Esophagus squamous epithelium (tissue), 5 donors: Measurements from ENCODE around the gene OSBPL10. TPM values are rescaled to one million over a fixed set of nuclear protein-coding genes. Genes with fewer than 3 reads are reported as not detected.

Experiments used
- DNase-seq: peaks from one replicate; lab custom pipeline; 2025; lab: John Stamatoyannopoulos, UW
- H3K27ac ChIP-seq, 4 donors: fragments of 200-600 bp; sonication (generic); one replicate each; pipeline ENCODE4 v1.5.1; 2016 to 2019; ENCODE audit warnings: mild to moderate bottlenecking in 1 of 4
- H3K27me3 ChIP-seq, 4 donors: fragments of 200-600 bp; sonication (generic); 1 replicate in 3 of 4; 2 replicates in 1 of 4; pipeline versions ENCODE4 v1.5.1 to v1.6.0; 2017 to 2021; ENCODE audit warnings: antibody characterized with exemption in 1 of 4
- H3K36me3 ChIP-seq, 3 donors: fragments of 200-600 bp; sonication (generic); one replicate each; pipeline ENCODE4 v1.5.1; 2016 to 2019
- H3K4me1 ChIP-seq, 3 donors: fragments of 200-600 bp; sonication (generic); one replicate each; pipeline ENCODE4 v1.5.1; 2017 to 2019
- H3K4me3 ChIP-seq, 4 donors: fragments of 200-600 bp; sonication (generic); 1 replicate in 3 of 4; 2 replicates in 1 of 4; pipeline ENCODE4 v1.5.1; 2016 to 2019; ENCODE audit warnings: mild to moderate bottlenecking in 2 of 4, moderate library complexity in 1 of 4
- H3K9me3 ChIP-seq, 3 donors: fragments of 200-600 bp; sonication (generic); one replicate each; pipeline ENCODE4 v1.5.1; 2016 to 2019
- POLR2A ChIP-seq, 4 donors: fragments of 450-650 bp; IDR thresholded peaks; one replicate each; pipeline ENCODE4 v1.6.1; 2017; ENCODE audit warnings: antibody characterized with exemption in 4 of 4, mild to moderate bottlenecking in 4 of 4, moderate library complexity in 3 of 4
- WGBS, 2 donors: methylation state at CpG; one replicate each; pipeline ENCODE4 v1.1.5; 2018; 5-methylcytosine and 5-hydroxymethylcytosine counted together
- intact Hi-C: fragments of 100-400 bp; cut with DNase I; formaldehyde crosslinking; loops from one replicate; pipeline ENCODE4 v1.15.0; 2022
- total RNA-seq, 4 donors: library from RNA; depleted of rRNA; stranded (reverse); fragments of >200 nt; gene quantifications; one replicate each; pipeline ENCODE4 v1.1.0, GENCODE V29; 2016
- TF ChIP-seq, protein P1 (sequence below), 6 experiments: fragments of 450-650 bp in 4 of 6; fragments of 200-600 bp in 2 of 6; sonication (generic) in 2 of 6; IDR thresholded peaks; one replicate each; pipeline ENCODE4 v1.5.1; 2016 to 2019; ENCODE audit warnings: antibody characterized with exemption in 6 of 6, mild to moderate bottlenecking in 4 of 6, moderate library complexity in 4 of 6
- donor health status: DM: yes; HTN: yes; CAD: no.

Gene OSBPL10
- total RNA-seq, 4 donors from 2014 or later, result 13.8 to 65.3 (median 41.0) TPM

DNA sequence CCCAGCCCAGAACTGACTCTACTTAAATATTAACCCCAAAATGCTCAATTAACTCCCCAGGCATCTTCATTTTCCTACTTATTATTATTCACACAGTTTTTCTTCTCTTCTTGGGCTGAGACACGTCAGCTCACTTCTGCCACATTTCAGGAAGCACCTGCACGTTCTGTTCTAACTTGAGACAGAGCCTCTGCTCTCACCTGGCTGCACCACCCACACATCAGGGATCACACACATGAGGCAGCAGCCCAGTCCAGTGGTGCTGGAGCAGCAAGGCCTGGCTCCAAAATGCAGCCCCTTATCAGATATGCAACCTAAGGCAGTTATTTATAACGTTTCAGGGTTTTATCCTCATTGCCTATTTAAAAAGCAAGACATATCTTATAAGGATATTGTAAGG is 127.5 kb downstream of the OSBPL10 start:
- H3K27ac ChIP-seq, result no peak overlapping the region
- no peak overlapping the region for H3K4me3 ChIP-seq
- no peaks in the 10 kb centered on the region for H3K9me3 ChIP-seq
- peaks cover 0 to 15% (median 0%) of the 10 kb centered on the region in 3 donors for H3K4me1 ChIP-seq
- 41 to 48% methylated on average over 3 of the region's 3 CpGs for WGBS, 2 donors
- H3K27me3 ChIP-seq, result no peaks in the 10 kb centered on the region
- TF ChIP-seq, protein P1, sequence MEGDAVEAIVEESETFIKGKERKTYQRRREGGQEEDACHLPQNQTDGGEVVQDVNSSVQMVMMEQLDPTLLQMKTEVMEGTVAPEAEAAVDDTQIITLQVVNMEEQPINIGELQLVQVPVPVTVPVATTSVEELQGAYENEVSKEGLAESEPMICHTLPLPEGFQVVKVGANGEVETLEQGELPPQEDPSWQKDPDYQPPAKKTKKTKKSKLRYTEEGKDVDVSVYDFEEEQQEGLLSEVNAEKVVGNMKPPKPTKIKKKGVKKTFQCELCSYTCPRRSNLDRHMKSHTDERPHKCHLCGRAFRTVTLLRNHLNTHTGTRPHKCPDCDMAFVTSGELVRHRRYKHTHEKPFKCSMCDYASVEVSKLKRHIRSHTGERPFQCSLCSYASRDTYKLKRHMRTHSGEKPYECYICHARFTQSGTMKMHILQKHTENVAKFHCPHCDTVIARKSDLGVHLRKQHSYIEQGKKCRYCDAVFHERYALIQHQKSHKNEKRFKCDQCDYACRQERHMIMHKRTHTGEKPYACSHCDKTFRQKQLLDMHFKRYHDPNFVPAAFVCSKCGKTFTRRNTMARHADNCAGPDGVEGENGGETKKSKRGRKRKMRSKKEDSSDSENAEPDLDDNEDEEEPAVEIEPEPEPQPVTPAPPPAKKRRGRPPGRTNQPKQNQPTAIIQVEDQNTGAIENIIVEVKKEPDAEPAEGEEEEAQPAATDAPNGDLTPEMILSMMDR (IDR thresholded peaks at IDR 0.05), result no peak
- no peak for TF ChIP-seq POLR2A (IDR thresholded peaks at IDR 0.05)
- no peak for DNase-seq
- intact Hi-C loops, result no loop called here
- H3K36me3 ChIP-seq, result no peaks in the 10 kb centered on the region

DNA sequence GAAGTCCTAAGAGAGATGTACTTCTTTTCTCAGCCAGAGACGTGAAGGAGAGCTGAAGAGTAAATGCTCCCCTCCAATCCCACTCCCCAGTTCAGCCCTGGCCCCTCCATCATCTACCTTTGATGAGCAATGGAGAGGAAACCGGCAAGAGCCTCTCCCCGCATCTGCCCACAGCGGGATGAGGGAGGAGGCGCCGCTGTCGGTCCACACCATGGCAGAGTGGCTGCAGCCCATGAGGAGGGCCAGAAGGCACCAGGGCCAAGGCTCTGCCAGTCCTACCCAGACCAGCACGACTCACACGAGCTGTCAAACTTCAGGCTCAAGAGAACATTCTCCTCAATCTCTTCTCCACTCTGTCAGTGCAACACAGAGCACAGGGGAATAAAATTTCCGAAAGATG is 129.8 kb downstream of the OSBPL10 start:
- Histone ChIP-seq H3K27me3 (no peaks in the 10 kb centered on the region), H3K4me1 (peaks cover 0 to 15% (median 0%) of the 10 kb centered on the region in 3 donors), H3K9me3 (no peaks in the 10 kb centered on the region), H3K27ac (no peak overlapping the region), H3K4me3 (no peak overlapping the region), H3K36me3 (peaks cover 0 to 9% (median 0%) of the 10 kb centered on the region in 3 donors)
- TF ChIP-seq, protein P1 (IDR thresholded peaks at IDR 0.05), result no peak
- no peak for TF ChIP-seq POLR2A (IDR thresholded peaks at IDR 0.05)
- intact Hi-C loops, result no loop called here
- 80 to 85% methylated on average over 4 to 10 of the region's 10 CpGs for WGBS, 2 donors
- no peak for DNase-seq

DNA sequence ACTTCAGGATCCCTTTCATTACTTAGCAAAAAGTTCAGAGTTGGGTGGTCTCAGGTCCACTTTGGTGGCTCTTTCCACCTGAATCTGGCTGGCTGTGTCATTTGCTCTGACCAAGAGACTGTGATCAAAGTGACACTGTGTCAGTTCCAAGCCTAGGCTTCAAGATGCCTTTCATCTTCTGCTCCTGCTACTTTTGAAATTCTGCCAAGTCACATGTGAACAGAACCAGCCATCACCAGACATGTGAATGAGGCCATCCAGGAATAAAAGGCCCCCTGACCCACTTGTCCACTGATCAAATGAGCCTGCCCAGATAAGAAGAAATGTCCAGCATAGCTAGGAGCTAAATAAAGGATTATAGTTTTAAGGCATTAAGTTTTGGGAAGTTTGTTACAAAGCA is 132.2 kb downstream of the OSBPL10 start:
- no peak for TF ChIP-seq POLR2A (IDR thresholded peaks at IDR 0.05)
- TF ChIP-seq, protein P1 (IDR thresholded peaks at IDR 0.05), result no peak
- no peaks in the 10 kb centered on the region for H3K27me3 ChIP-seq
- H3K4me1 ChIP-seq, result peaks cover 0 to 15% (median 0%) of the 10 kb centered on the region in 3 donors
- H3K9me3 ChIP-seq, result no peaks in the 10 kb centered on the region
- peaks cover 0 to 9% (median 0%) of the 10 kb centered on the region in 3 donors for H3K36me3 ChIP-seq
- DNase-seq, result no peak
- H3K4me3 ChIP-seq, result no peak overlapping the region
- H3K27ac ChIP-seq, result no peak overlapping the region
- intact Hi-C loops, result no loop called here

DNA sequence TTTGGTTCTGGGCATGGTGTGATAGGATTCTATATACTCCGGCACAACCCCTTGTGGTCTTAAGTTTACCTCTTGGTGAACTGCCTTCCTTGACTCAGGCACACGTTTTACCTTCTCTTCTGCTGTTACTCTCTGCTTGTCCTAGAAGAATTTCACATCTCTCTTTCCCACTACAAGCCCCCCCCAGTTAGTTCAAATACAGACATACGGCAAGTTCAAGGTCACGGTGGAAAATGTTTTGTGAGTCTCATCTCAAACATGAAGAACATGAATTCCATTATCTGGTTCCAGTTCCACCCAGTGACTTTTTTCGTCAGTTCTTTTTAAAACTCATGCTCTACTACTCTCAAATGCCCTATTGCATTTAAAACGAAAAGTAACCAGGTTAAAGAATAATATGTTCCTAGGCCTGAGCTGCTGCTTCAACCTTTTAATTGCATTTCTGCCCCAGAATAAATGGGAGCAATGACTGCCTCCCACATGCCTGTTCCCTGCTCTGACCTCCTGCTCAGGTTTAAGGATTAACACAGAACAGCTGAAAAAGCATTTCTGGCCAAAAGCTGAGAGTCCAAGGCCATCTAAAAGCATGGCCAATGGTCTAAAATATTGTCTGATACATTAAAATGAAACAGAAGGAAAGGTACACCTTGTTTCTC is 132.8 kb downstream of the OSBPL10 start:
- H3K36me3 ChIP-seq, result peaks cover 0 to 9% (median 0%) of the 10 kb centered on the region in 3 donors
- TF ChIP-seq, protein P1 (IDR thresholded peaks at IDR 0.05), result no peak
- no peak for TF ChIP-seq POLR2A (IDR thresholded peaks at IDR 0.05)
- no peak overlapping the region for H3K27ac ChIP-seq
- no peaks in the 10 kb centered on the region for H3K9me3 ChIP-seq
- no peak for DNase-seq
- intact Hi-C loops, result no loop called here
- no peak overlapping the region for H3K4me3 ChIP-seq
- H3K4me1 ChIP-seq, result peaks cover 0 to 11% (median 0%) of the 10 kb centered on the region in 3 donors
- 92 to 98% methylated on average over 6 of the region's 6 CpGs for WGBS, 2 donors
- H3K27me3 ChIP-seq, result no peaks in the 10 kb centered on the region

DNA sequence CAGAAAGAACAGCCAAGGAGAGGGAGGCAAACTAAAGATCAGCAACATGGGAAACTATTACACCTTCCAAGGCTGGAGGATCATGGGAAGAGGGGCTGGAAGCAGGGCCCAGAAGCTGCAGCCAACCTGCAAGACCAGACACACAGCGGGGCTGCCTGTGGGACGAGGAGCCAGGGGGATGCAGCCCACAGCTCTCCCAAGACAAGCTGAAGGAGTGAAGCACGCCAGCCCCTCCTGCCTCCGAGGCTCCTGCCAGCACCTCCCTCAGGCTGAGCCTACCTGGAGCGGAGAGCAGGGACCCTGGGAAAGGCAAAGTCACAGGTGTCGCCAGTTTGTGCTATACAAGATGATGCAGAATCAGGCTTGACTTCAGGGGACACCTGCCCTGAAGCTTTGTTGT is 133.3 kb downstream of the OSBPL10 start:
- DNase-seq, result no peak
- H3K4me3 ChIP-seq, result no peak overlapping the region

More for the DNA sequence above, 133.3 kb downstream of the OSBPL10 start:
- WGBS, 2 donors, result 90 to 97% methylated on average over 4 to 6 of the region's 6 CpGs
- intact Hi-C loops, result no loop called here
- TF ChIP-seq POLR2A (IDR thresholded peaks at IDR 0.05), result no peak
- TF ChIP-seq, protein P1 (IDR thresholded peaks at IDR 0.05), result no peak
- Histone ChIP-seq H3K9me3 (no peaks in the 10 kb centered on the region), H3K4me1 (peaks cover 0 to 5% (median 0%) of the 10 kb centered on the region in 3 donors), H3K27me3 (no peaks in the 10 kb centered on the region), H3K27ac (no peak overlapping the region), H3K36me3 (peaks cover 0 to 9% (median 0%) of the 10 kb centered on the region in 3 donors)
